Testis (tissue), 3 donors: ENCODE data around the gene KLF3. TPM values are rescaled to one million over a fixed set of nuclear protein-coding genes. Genes with fewer than 3 reads are reported as not detected.
A peak's percentile ranks its signal among the peaks of the same experiment; 100 is the strongest.

Experiments
- DNase-seq: peaks from one replicate; pipeline ENCODE4 v3.0.0-alpha.2; 2019
- H3K27ac ChIP-seq, 2 donors: fragments of 200-600 bp; sonication (generic); one replicate each; pipeline ENCODE4 v1.5.1; 2019
- H3K27me3 ChIP-seq: fragments of 200-600 bp; sonication (generic); one replicate; pipeline ENCODE4 v1.5.1; 2019
- H3K36me3 ChIP-seq: fragments of 200-600 bp; sonication (generic); one replicate; pipeline ENCODE4 v1.5.1; 2017; ENCODE audit warnings: low read depth; ENCODE audit errors: missing control alignments
- H3K4me1 ChIP-seq: fragments of 200-600 bp; sonication (generic); one replicate; pipeline ENCODE4 v1.5.1; 2019
- H3K4me3 ChIP-seq, 2 donors: fragments of 200-600 bp; sonication (generic); one replicate each; pipeline ENCODE4 v1.5.1; 2017 to 2019
- H3K9me3 ChIP-seq: fragments of 200-600 bp; sonication (generic); one replicate; pipeline ENCODE4 v1.5.1; 2017
- POLR2A ChIP-seq: fragments of 450-650 bp; IDR thresholded peaks from one replicate; pipeline ENCODE4 v1.6.1; 2017; ENCODE audit warnings: antibody characterized with exemption, mild to moderate bottlenecking, moderate library complexity
- whole genome bisulfite sequencing, 2 donors: methylation state at CpG; one replicate each; pipeline ENCODE4 v1.1.5; 2018; 5-methylcytosine and 5-hydroxymethylcytosine counted together
- intact Hi-C: fragments of 100-400 bp; cut with DNase I; formaldehyde crosslinking; loops from one replicate; pipeline ENCODE4 v1.15.1; 2023; ENCODE audit warnings: low total_unique reads
- polyA plus RNA-seq: library from polyadenylated mRNA; stranded (reverse); fragments of 350-450 nt; fragmentation: Illumina TruSeq; extraction: RNeasy Lipid Tissue Mini Kit (QIAGEN cat#74804); gene quantifications from one replicate; pipeline ENCODE4 v1.2.3, GENCODE V29; 2014; ENCODE audit warnings: low read depth, low replicate concordance; ENCODE audit not compliant: insufficient read depth
- total RNA-seq, 2 donors: library from RNA; depleted of rRNA; stranded (reverse); fragments of >200 nt; gene quantifications; one replicate each; pipeline ENCODE4 v1.2.3, GENCODE V29; 2016
- TF ChIP-seq, protein P1 (sequence below), 3 experiments: fragments of 450-650 bp in 2 of 3; fragments of 200-600 bp in 1 of 3; sonication (generic) in 1 of 3; IDR thresholded peaks; one replicate each; pipeline ENCODE4 v1.5.1; 2016 to 2019; ENCODE audit warnings: antibody characterized with exemption in 3 of 3, mild to moderate bottlenecking in 2 of 3, moderate library complexity in 1 of 3

Gene KLF3
- total and polyA plus RNA-seq, 3 donors from 2014 or later, result 16.4 to 24.6 (median 21.2) TPM

DNA sequence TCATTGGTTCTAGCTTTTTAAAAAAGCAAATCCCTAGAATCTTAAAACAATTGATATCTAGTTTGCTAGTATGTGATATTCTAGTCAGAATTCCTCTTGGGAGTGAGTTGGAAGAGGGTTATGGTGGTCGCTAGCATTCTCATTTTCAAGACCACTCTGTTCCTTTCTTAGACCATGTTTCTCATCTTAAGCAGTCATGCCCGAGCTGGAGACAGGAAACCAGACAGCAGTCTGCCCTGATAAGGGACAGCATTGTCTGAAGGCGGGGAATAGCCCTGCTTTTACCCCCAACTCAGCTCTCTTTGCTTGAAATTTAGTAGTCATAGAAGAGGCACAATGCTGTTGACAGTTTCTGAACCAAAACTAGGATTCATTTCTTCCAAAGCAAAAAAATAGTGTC, 5.2 kb downstream of the KLF3 start:
- peaks cover 62% of the 10 kb centered on the region for H3K4me1 ChIP-seq
- WGBS, 2 donors, result 23 to 47% methylated on average over 3 of the region's 3 CpGs
- TF ChIP-seq, protein P1, sequence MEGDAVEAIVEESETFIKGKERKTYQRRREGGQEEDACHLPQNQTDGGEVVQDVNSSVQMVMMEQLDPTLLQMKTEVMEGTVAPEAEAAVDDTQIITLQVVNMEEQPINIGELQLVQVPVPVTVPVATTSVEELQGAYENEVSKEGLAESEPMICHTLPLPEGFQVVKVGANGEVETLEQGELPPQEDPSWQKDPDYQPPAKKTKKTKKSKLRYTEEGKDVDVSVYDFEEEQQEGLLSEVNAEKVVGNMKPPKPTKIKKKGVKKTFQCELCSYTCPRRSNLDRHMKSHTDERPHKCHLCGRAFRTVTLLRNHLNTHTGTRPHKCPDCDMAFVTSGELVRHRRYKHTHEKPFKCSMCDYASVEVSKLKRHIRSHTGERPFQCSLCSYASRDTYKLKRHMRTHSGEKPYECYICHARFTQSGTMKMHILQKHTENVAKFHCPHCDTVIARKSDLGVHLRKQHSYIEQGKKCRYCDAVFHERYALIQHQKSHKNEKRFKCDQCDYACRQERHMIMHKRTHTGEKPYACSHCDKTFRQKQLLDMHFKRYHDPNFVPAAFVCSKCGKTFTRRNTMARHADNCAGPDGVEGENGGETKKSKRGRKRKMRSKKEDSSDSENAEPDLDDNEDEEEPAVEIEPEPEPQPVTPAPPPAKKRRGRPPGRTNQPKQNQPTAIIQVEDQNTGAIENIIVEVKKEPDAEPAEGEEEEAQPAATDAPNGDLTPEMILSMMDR (IDR thresholded peaks at IDR 0.05), result no peak
- no peak for TF ChIP-seq POLR2A
- DNase-seq, result no peak
- H3K27ac ChIP-seq, result peak overlapping the region in 1 of 2 donors; percentile 99
- no peaks in the 10 kb centered on the region for H3K27me3 ChIP-seq
- H3K4me3 ChIP-seq, result no peak overlapping the region
- H3K9me3 ChIP-seq, result no peaks in the 10 kb centered on the region
- intact Hi-C loops, result no loop called here
- no peaks in the 10 kb centered on the region for H3K36me3 ChIP-seq

DNA sequence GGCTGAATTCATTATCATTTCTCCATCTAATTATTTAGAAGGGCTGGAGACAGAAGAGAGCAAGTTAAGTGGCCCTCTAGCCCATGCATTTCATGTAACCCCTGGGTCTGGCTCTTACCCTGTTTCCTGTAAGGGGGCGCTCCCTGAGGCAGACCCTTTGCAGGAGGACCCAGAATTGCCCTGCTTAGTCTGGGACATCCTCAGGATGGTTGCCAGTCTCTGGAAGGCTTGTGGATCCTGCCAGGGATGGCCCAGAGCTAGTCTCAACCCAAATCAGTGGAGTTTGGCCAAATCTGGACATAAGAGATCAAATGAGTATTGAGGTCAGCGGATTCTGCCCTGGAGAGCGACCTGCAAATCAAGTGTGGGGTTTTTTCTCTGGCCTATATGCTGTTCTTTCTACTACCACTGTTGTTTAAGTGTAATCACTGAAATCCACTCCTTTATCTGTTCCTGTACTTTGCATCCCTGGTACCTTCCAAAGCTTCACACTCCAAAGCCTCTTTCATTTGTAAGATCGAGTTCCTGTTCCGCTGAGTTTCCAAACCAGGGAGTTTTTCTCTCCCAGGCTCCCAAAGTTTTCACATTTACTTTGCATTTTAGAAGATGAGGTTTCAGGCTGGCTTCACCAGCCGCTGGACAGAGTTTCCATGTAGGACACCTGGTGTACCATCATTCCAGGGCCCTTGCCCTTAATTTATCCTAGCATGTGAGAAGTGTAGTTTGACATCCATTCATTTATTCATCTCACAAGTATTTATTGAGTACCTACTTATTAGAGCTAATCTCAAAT, 6.3 kb downstream of the KLF3 start:
- intact Hi-C loops, result loop anchor here (5.0 kb wide), 1 partner anchor 353 kb away; no protein-coding TSS in a partner anchor
- Histone ChIP-seq H3K36me3 (no peaks in the 10 kb centered on the region), H3K27me3 (no peaks in the 10 kb centered on the region), H3K9me3 (no peaks in the 10 kb centered on the region), H3K4me1 (peaks cover 73% of the 10 kb centered on the region), H3K4me3 (no peak overlapping the region), H3K27ac (peak overlapping the region in 1 of 2 donors; percentile 99)
- no peak for TF ChIP-seq POLR2A
- TF ChIP-seq, protein P1 (IDR thresholded peaks at IDR 0.05), result no peak
- no peak for DNase-seq
- WGBS, 2 donors, result 69 to 70% methylated on average over 6 of the region's 6 CpGs

DNA sequence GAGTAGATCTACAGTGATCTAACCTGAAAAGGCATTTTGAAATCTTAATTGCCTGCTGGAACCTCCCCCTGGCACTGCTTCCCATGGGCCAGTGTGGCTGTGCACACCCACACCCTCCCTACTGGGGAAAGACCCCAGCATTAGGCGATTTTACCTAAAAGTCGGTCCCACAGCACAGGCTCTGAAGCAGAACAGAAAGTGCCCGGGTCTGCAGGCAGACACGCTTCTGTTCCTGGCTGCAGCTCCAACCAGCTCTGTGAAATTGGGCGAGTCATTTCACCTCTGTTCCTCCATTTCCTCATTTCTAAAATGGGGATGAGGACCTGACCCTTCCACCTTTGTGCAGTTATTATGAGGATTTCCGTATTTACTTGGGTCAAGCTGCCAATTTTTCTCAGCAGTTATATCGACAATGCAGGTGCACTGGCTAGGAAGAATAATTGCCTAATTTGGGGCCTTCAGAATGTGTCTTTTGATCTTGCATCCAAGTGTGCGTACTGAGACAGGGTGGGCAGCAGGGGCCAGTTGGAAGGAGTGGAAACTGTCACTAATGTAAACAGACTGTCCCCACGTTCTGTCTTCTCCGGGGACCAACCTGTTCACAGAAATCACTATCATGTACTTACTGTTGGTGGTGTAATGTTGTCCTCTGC, 7.1 kb downstream of the KLF3 start:
- no peak for DNase-seq
- Histone ChIP-seq H3K27ac (peak overlapping the region in 1 of 2 donors; percentile 99), H3K9me3 (no peaks in the 10 kb centered on the region), H3K27me3 (no peaks in the 10 kb centered on the region), H3K36me3 (no peaks in the 10 kb centered on the region), H3K4me3 (no peak overlapping the region), H3K4me1 (peaks cover 78% of the 10 kb centered on the region)
- 44 to 50% methylated on average over 10 of the region's 10 CpGs for WGBS, 2 donors
- no peak for TF ChIP-seq POLR2A
- TF ChIP-seq, protein P1 (IDR thresholded peaks at IDR 0.05), result no peak
- intact Hi-C loops, result loop anchor here (5.0 kb wide), 1 partner anchor 354 kb away; no protein-coding TSS in a partner anchor

DNA sequence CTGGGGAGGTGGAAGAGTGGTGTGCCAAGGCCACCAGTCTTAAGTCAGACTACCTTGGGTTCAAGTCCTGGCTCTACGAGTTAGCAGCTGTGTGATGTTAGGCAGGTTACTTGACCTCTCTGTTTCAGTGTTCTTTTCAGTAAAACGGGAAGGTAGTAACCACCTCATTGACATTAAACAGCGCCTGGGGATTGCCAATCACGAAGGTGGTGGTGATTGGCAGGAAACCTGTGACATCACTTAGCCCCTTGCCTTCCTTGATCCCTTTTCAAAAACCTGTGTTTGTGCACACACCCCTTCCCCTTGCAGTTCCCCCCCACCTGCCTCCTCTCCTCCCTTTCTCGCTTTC, 7.6 kb downstream of the KLF3 start:
- Histone ChIP-seq H3K27ac (peak overlapping the region; percentile 44 to 99), H3K27me3 (no peaks in the 10 kb centered on the region), H3K9me3 (no peaks in the 10 kb centered on the region), H3K4me1 (peaks cover 78% of the 10 kb centered on the region), H3K36me3 (no peaks in the 10 kb centered on the region), H3K4me3 (no peak overlapping the region)
- no peak for TF ChIP-seq POLR2A
- TF ChIP-seq, protein P1 (IDR thresholded peaks at IDR 0.05), result no peak
- WGBS, 2 donors, result 73 to 75% methylated on average over 5 of the region's 5 CpGs
- intact Hi-C loops, result loop anchor here (5.0 kb wide), 1 partner anchor 354 kb away; no protein-coding TSS in a partner anchor
- no peak for DNase-seq
